B cell (primary cell): ENCODE data around the gene TEX9.
"Not testable (repeated sequence)": the region's sequence is repeated elsewhere in the genome, so short reads cannot be mapped to it uniquely, and the experiment has no call there.

Experiments used
- EZH2 ChIP-seq: IDR thresholded peaks from 2 replicates; pipeline ENCODE4 v1.6.1; 2012; ENCODE audit warnings: borderline replicate concordance, low read depth, mild to moderate bottlenecking, moderate library complexity, low read length; ENCODE audit not compliant: insufficient read depth, poor library complexity, severe bottlenecking
- TF ChIP-seq, protein P1 (sequence below): fragments of 200-600 bp; IDR thresholded peaks from one replicate; pipeline ENCODE4 v1.8.0; 2022; ENCODE audit warnings: antibody characterized with exemption, mild to moderate bottlenecking

GRCh38 chr15:56413114-56413733 lies 48.0 kb downstream of the TEX9 start:
- not testable (repeated sequence) for TF ChIP-seq EZH2
- TF ChIP-seq, protein P1, sequence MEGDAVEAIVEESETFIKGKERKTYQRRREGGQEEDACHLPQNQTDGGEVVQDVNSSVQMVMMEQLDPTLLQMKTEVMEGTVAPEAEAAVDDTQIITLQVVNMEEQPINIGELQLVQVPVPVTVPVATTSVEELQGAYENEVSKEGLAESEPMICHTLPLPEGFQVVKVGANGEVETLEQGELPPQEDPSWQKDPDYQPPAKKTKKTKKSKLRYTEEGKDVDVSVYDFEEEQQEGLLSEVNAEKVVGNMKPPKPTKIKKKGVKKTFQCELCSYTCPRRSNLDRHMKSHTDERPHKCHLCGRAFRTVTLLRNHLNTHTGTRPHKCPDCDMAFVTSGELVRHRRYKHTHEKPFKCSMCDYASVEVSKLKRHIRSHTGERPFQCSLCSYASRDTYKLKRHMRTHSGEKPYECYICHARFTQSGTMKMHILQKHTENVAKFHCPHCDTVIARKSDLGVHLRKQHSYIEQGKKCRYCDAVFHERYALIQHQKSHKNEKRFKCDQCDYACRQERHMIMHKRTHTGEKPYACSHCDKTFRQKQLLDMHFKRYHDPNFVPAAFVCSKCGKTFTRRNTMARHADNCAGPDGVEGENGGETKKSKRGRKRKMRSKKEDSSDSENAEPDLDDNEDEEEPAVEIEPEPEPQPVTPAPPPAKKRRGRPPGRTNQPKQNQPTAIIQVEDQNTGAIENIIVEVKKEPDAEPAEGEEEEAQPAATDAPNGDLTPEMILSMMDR = not testable (repeated sequence)
